Anterior cingulate cortex (tissue), 58 donors: Measurements from ENCODE around the gene CDYL.
"Not testable (repeated sequence)": the region's sequence is repeated elsewhere in the genome, so short reads cannot be mapped to it uniquely, and the experiment has no call there.

Experiments
- DNase-seq, 58 donors: peaks; one replicate each; lab custom pipeline; 2025; lab: John Stamatoyannopoulos, UW

Gene CDYL

GRCh38 chr6:4828187-4828698, 52.0 kb downstream of the CDYL start:
- DNase-seq: no peak

- DNase-seq: no peak
Observed at GRCh38 chr6:4829089-4829488, 52.9 kb downstream of the CDYL start.

- DNase-seq: not testable (repeated sequence)
Observed at GRCh38 chr6:4835540-4835939, 59.3 kb downstream of the CDYL start.

- DNase-seq: no peak
Observed at GRCh38 chr6:4840169-4840568, 64.0 kb downstream of the CDYL start.

- DNase-seq: no peak
Observed at GRCh38 chr6:4844108-4844507, 67.9 kb downstream of the CDYL start.

- no peak for DNase-seq
Observed at GRCh38 chr6:4846387-4846786, 70.2 kb downstream of the CDYL start.

- DNase-seq: no peak
Observed at GRCh38 chr6:4848382-4849068, 72.3 kb downstream of the CDYL start.

GRCh38 chr6:4849226-4850022, 73.2 kb downstream of the CDYL start:
- no peak for DNase-seq

- no peak for DNase-seq
Observed at GRCh38 chr6:4851035-4851434, 74.8 kb downstream of the CDYL start.

GRCh38 chr6:4852186-4852585, 76.0 kb downstream of the CDYL start:
- not testable (repeated sequence) for DNase-seq

- no peak for DNase-seq
Observed at GRCh38 chr6:4852938-4853337, 76.7 kb downstream of the CDYL start.

- DNase-seq: no peak
Observed at GRCh38 chr6:4853349-4853748, 77.1 kb downstream of the CDYL start.

GRCh38 chr6:4853782-4854511, 77.7 kb downstream of the CDYL start:
- peak in 1 of 58 donors; percentile 20 for DNase-seq

- DNase-seq: no peak
Observed at GRCh38 chr6:4856785-4857184, 80.6 kb downstream of the CDYL start.

- DNase-seq: no peak
Observed at GRCh38 chr6:4858194-4859015, 82.2 kb downstream of the CDYL start.

- DNase-seq: no peak
Observed at GRCh38 chr6:4860387-4860786, 84.2 kb downstream of the CDYL start.

GRCh38 chr6:4861564-4861963, 85.4 kb downstream of the CDYL start:
- DNase-seq: no peak

- no peak for DNase-seq
Observed at GRCh38 chr6:4864519-4864918, 88.3 kb downstream of the CDYL start.

GRCh38 chr6:4865006-4865405, 88.8 kb downstream of the CDYL start:
- DNase-seq: not testable (repeated sequence)

GRCh38 chr6:4870821-4871494, 94.8 kb downstream of the CDYL start:
- no peak for DNase-seq
